HepG2 (cell line): ENCODE measurements around the gene BLVRB. TPM values are rescaled to one million over a fixed set of nuclear protein-coding genes. Genes with fewer than 3 reads are reported as not detected.
A peak's percentile ranks its signal among the peaks of the same experiment; 100 is the strongest.

Experiments
- ARID5B ChIP-seq: IDR thresholded peaks from 2 replicates; pipeline ENCODE4 v1.4.0; 2020; ENCODE audit warnings: mild to moderate bottlenecking, missing genetic modification reagents
- BRD4 ChIP-seq: sonication (generic); formaldehyde crosslinking; IDR thresholded peaks from 2 replicates; pipeline ENCODE4 v1.4.0; 2020; ENCODE audit warnings: missing genetic modification reagents
- DPF2 ChIP-seq: sonication (generic); formaldehyde crosslinking; IDR thresholded peaks from 2 replicates; pipeline ENCODE4 v1.4.0; 2020; ENCODE audit warnings: mild to moderate bottlenecking, low read depth, missing genetic modification reagents, borderline replicate concordance
- FOXJ3 ChIP-seq: sonication (generic); formaldehyde crosslinking; IDR thresholded peaks from 2 replicates; pipeline ENCODE4 v1.4.0; 2020; ENCODE audit warnings: missing genetic modification reagents, mild to moderate bottlenecking, borderline replicate concordance
- GLI4 ChIP-seq: sonication (generic); formaldehyde crosslinking; IDR thresholded peaks from 2 replicates; pipeline ENCODE4 v1.5.1; 2020; ENCODE audit warnings: missing genetic modification reagents, mild to moderate bottlenecking, moderate library complexity, borderline replicate concordance
- HDAC1 ChIP-seq: sonication (generic); formaldehyde crosslinking; IDR thresholded peaks from 2 replicates; pipeline ENCODE4 v1.5.1; 2020; ENCODE audit warnings: mild to moderate bottlenecking, missing genetic modification reagents
- JARID2 ChIP-seq: sonication (generic); formaldehyde crosslinking; IDR thresholded peaks from 2 replicates; pipeline ENCODE4 v1.8.1; 2023; ENCODE audit warnings: missing genetic modification reagents, inconsistent platforms; ENCODE audit not compliant: insufficient replicate concordance
- JUND ChIP-seq: sonication (generic); formaldehyde crosslinking; IDR thresholded peaks from 2 replicates; pipeline ENCODE4 v1.8.0; 2022; ENCODE audit warnings: mild to moderate bottlenecking, missing genetic modification reagents
- SP1 ChIP-seq, 2 experiments: fragments of 450-650 bp in 1 of 2; sonication (generic) in 1 of 2; formaldehyde crosslinking in 1 of 2; IDR thresholded peaks; 2 replicates each; pipeline versions ENCODE4 v1.4.0 to v1.6.1; 2016 to 2020; ENCODE audit warnings: missing genetic modification reagents in 1 of 2
- SP140L ChIP-seq: sonication (generic); formaldehyde crosslinking; IDR thresholded peaks from 2 replicates; pipeline ENCODE4 v1.4.0; 2020; ENCODE audit warnings: missing genetic modification reagents, borderline replicate concordance
- TGIF2 ChIP-seq: IDR thresholded peaks from 2 replicates; pipeline ENCODE4 v1.6.1; 2016; ENCODE audit warnings: control low read depth, missing compliant biosample characterization
- U2AF1 ChIP-seq: fragments of 200-400 bp; formaldehyde crosslinking; optimal IDR thresholded peaks from 2 replicates; pipeline ENCODE3; 2017; ENCODE audit warnings: mild to moderate bottlenecking, low read depth, low read length
- ZBTB10 ChIP-seq: sonication (generic); formaldehyde crosslinking; IDR thresholded peaks from 2 replicates; pipeline ENCODE4 v1.4.0; 2020; ENCODE audit warnings: missing genetic modification reagents, borderline replicate concordance
- ZNF234 ChIP-seq: sonication (generic); formaldehyde crosslinking; conservative IDR thresholded peaks from 2 replicates; pipeline ENCODE4 v1.5.1; 2020; ENCODE audit warnings: mild to moderate bottlenecking, missing genetic modification reagents
- ZNF256 ChIP-seq: sonication (generic); formaldehyde crosslinking; conservative IDR thresholded peaks from 2 replicates; pipeline ENCODE4 v1.4.0; 2020; ENCODE audit warnings: missing genetic modification reagents
- ZNF275 ChIP-seq: sonication (generic); formaldehyde crosslinking; IDR thresholded peaks from 2 replicates; pipeline ENCODE4 v1.8.0; 2022; ENCODE audit warnings: missing genetic modification reagents, mild to moderate bottlenecking, inconsistent platforms, borderline replicate concordance
- ZNF543 ChIP-seq: sonication (generic); formaldehyde crosslinking; IDR thresholded peaks from 2 replicates; pipeline ENCODE4 v1.4.0; 2020; ENCODE audit warnings: mild to moderate bottlenecking, missing genetic modification reagents
- ZNF605 ChIP-seq: sonication (generic); formaldehyde crosslinking; IDR thresholded peaks from 2 replicates; pipeline ENCODE4 v1.8.0; 2022; ENCODE audit warnings: mild to moderate bottlenecking, missing genetic modification reagents
- ZNF740 ChIP-seq: sonication (generic); formaldehyde crosslinking; IDR thresholded peaks from 2 replicates; pipeline ENCODE4 v1.4.0; 2020; ENCODE audit warnings: missing genetic modification reagents
- ZNF761 ChIP-seq: sonication (generic); formaldehyde crosslinking; conservative IDR thresholded peaks from 2 replicates; pipeline ENCODE4 v1.4.0; 2020; ENCODE audit warnings: mild to moderate bottlenecking, missing genetic modification reagents
- ZNF792 ChIP-seq: IDR thresholded peaks from 2 replicates; pipeline ENCODE4 v1.6.1; 2016
- ZSCAN29 ChIP-seq: sonication (generic); formaldehyde crosslinking; conservative IDR thresholded peaks from 2 replicates; pipeline ENCODE4 v1.4.0; 2020; ENCODE audit warnings: mild to moderate bottlenecking, missing genetic modification reagents
- polyA plus RNA-seq, 8 experiments: library from polyadenylated mRNA; depleted of rRNA in 3 of 8; stranded (reverse) in 7 of 8; unstranded in 1 of 8; fragments of >200 nt; fragmentation: Illumina TruSeq in 4 of 8; extraction: Trizol in 4 of 8; gene quantifications; 2 replicates each; pipeline versions ENCODE4 v1.2.1 to v1.2.3, GENCODE V29; 2011 to 2016; ENCODE audit warnings: low read depth in 4 of 8, missing spikeins in 1 of 8, mixed read lengths in 1 of 8; ENCODE audit not compliant: insufficient read depth in 1 of 8
- total RNA-seq, 5 experiments: library from RNA; depleted of rRNA; stranded (reverse); fragments of >200 nt; fragmentation: Illumina TruSeq; extraction: Trizol; gene quantifications; 2 replicates each; pipeline ENCODE4 v1.2.3, GENCODE V29; 2016; ENCODE audit warnings: low read depth in 1 of 5

Gene BLVRB
- total and polyA plus RNA-seq, 2 of the 13 experiments (the other 11 are each of a cell fraction or from before 2014, with no cell fraction given), result 25.9 to 51.4 TPM

GRCh38 chr19:40465557-40466218 is at the start of gene BLVRB (continued):
- TF ChIP-seq SP140L (CRISPR knock-in tag), result no peak
- 0 out of 2 replicates have a peak, but pooled peaks have one; percentile 48 for TF ChIP-seq SP1 (IDR thresholded peaks at IDR 0.05)
- TF ChIP-seq SP1 (CRISPR knock-in tag; IDR thresholded peaks at IDR 0.05), result peak; percentile 90
- TF ChIP-seq TGIF2 (CRISPR knock-in tag), result 0 out of 2 replicates have a peak, but pooled peaks have one; percentile 34
- 0 out of 2 replicates have a peak, but pooled peaks have one; percentile 27 for TF ChIP-seq ZNF761 (CRISPR knock-in tag)
- TF ChIP-seq ZNF740, result peak; percentile 91; the same call in 1 of the 2 replicates
- TF ChIP-seq BRD4 (CRISPR knock-in tag), result 0 out of 2 replicates have a peak, but pooled peaks have one; percentile 76
- TF ChIP-seq ZNF792 (CRISPR knock-in tag), result no peak
- TF ChIP-seq JUND, result no peak
- TF ChIP-seq ZNF256, result 0 out of 2 replicates have a peak, but pooled peaks have one; percentile 47
- peak; percentile 46; the same call in 1 of the 2 replicates for TF ChIP-seq DPF2
- 0 out of 2 replicates have a peak, but pooled peaks have one; percentile 59 for TF ChIP-seq ZNF543
- peak; percentile 37; the same call in 1 of the 2 replicates for TF ChIP-seq ARID5B (CRISPR knock-in tag)
- no peak for TF ChIP-seq ZSCAN29 (CRISPR knock-in tag)
- peak; percentile 89; the same call in 1 of the 2 replicates for TF ChIP-seq GLI4 (CRISPR knock-in tag)
- TF ChIP-seq HDAC1 (CRISPR knock-in tag), result peak; percentile 83
- no peak for TF ChIP-seq ZNF234 (CRISPR knock-in tag)
- no peak for TF ChIP-seq ZNF605 (CRISPR knock-in tag)
- no peak for TF ChIP-seq ZBTB10 (CRISPR knock-in tag)
- no peak for TF ChIP-seq JARID2 (CRISPR knock-in tag)
- TF ChIP-seq U2AF1, result no peak
- peak; percentile 33; the same call in 1 of the 2 replicates for TF ChIP-seq ZNF275 (CRISPR knock-in tag)
- TF ChIP-seq FOXJ3, result no peak
